Keratinocyte (primary cell): ENCODE data around the gene SLC6A3. TPM values are rescaled to one million over a fixed set of nuclear protein-coding genes. Genes with fewer than 3 reads are reported as not detected.

ENCODE experiments used
- DNase-seq: peaks from one replicate; pipeline ENCODE4 v3.0.0-alpha.2; 2011; ENCODE audit warnings: low read depth, missing footprints, low spot score
- FAIRE-seq: peaks from 2 replicates; lab custom pipeline; 2011; peaks lifted over from hg19 to GRCh38; lab: Jason Lieb, UNC
- H2AFZ ChIP-seq: 2 replicates; pipeline ENCODE4 v1.6.0; 2012; ENCODE audit warnings: low read length, control low read depth, inconsistent platforms; ENCODE audit not compliant: control insufficient read depth
- H3K27ac ChIP-seq: 2 replicates; pipeline ENCODE4 v1.5.1; 2011; ENCODE audit warnings: low read length; ENCODE audit not compliant: control insufficient read depth, insufficient read depth
- H3K27me3 ChIP-seq: 3 replicates; pipeline ENCODE4 v1.6.0; 2011; ENCODE audit warnings: low read length; ENCODE audit not compliant: control insufficient read depth, insufficient read depth; ENCODE audit errors: extremely low read depth
- H3K36me3 ChIP-seq, 2 experiments: 2 replicates in 1 of 2; 3 replicates in 1 of 2; pipeline ENCODE4 v1.5.1; 2011; ENCODE audit warnings: low read length in 2 of 2, mild to moderate bottlenecking in 1 of 2; ENCODE audit not compliant: control insufficient read depth in 2 of 2, insufficient read depth in 2 of 2; ENCODE audit errors: extremely low read depth in 1 of 2
- H3K4me1 ChIP-seq: 3 replicates; pipeline ENCODE4 v1.5.1; 2011; ENCODE audit warnings: low read length; ENCODE audit not compliant: control insufficient read depth, insufficient read depth; ENCODE audit errors: extremely low read depth
- H3K4me2 ChIP-seq: 3 replicates; pipeline ENCODE4 v1.6.0; 2011; ENCODE audit warnings: low read depth, low read length; ENCODE audit not compliant: control insufficient read depth, insufficient read depth; ENCODE audit errors: extremely low read depth
- H3K4me3 ChIP-seq, 3 experiments: fragments of 200-600 bp in 1 of 3; sonication (generic) in 1 of 3; 2 replicates in 2 of 3; 3 replicates in 1 of 3; pipeline ENCODE4 v1.5.1; 2011 to 2016; ENCODE audit warnings: low read length in 3 of 3, mild to moderate bottlenecking in 3 of 3, control low read depth in 2 of 3, inconsistent platforms in 1 of 3, low read depth in 1 of 3, mixed read lengths in 1 of 3, mixed run types in 1 of 3, moderate library complexity in 1 of 3; ENCODE audit not compliant: control insufficient read depth in 2 of 3, insufficient read depth in 2 of 3; ENCODE audit errors: extremely low read depth in 1 of 3
- H3K79me2 ChIP-seq: 2 replicates; pipeline ENCODE4 v1.6.0; 2012; ENCODE audit warnings: low read length; ENCODE audit not compliant: control insufficient read depth, insufficient read depth
- H3K9ac ChIP-seq: 3 replicates; pipeline ENCODE4 v1.6.0; 2011; ENCODE audit warnings: low read length; ENCODE audit not compliant: control insufficient read depth, insufficient read depth; ENCODE audit errors: extremely low read depth
- H3K9me1 ChIP-seq: 3 replicates; pipeline ENCODE4 v1.6.0; 2011; ENCODE audit warnings: low read length; ENCODE audit not compliant: control insufficient read depth, insufficient read depth; ENCODE audit errors: extremely low read depth
- H3K9me3 ChIP-seq: 2 replicates; pipeline ENCODE4 v1.5.1; 2012; ENCODE audit warnings: low read depth, low read length; ENCODE audit not compliant: control insufficient read depth
- H4K20me1 ChIP-seq: 3 replicates; pipeline ENCODE4 v1.6.0; 2011; ENCODE audit warnings: low read length; ENCODE audit not compliant: control insufficient read depth, insufficient read depth; ENCODE audit errors: extremely low read depth
- EZH2 ChIP-seq: IDR thresholded peaks from one replicate; pipeline ENCODE4 v1.6.1; 2012; ENCODE audit warnings: inconsistent platforms, mild to moderate bottlenecking, low read length, moderate library complexity
- dilution Hi-C: fragments of 300-500 bp; cut with MboI; formaldehyde crosslinking; loops from one replicate; pipeline ENCODE4 v1.7.0; 2020; ENCODE audit warnings: low sequenced_read_pairs; ENCODE audit not compliant: extremely low pct_ligation_motif_present
- polyA plus RNA-seq, 5 experiments: library from polyadenylated mRNA; depleted of rRNA in 3 of 5; stranded (reverse) in 3 of 5; stranded (forward) in 1 of 5; unstranded in 1 of 5; fragments of >200 nt; gene quantifications; 1 replicate in 1 of 5; 2 replicates in 3 of 5; 3 replicates in 1 of 5; pipeline versions ENCODE4 v1.2.1 to v1.2.3, GENCODE V29; 2011 to 2012; ENCODE audit warnings: missing spikeins in 2 of 5, low read depth in 1 of 5, low replicate concordance in 1 of 5
- TF ChIP-seq, protein P1 (sequence below), 3 experiments: IDR thresholded peaks in 1 of 3; conservative IDR thresholded peaks in 1 of 3; optimal IDR thresholded peaks in 1 of 3; 2 replicates in 2 of 3; 3 replicates in 1 of 3; pipeline versions ENCODE3 to v1.5.1; 2011; ENCODE audit warnings: low read length in 3 of 3, mild to moderate bottlenecking in 3 of 3, moderate library complexity in 2 of 3, control low read depth in 1 of 3, inconsistent platforms in 1 of 3; ENCODE audit not compliant: insufficient read depth in 2 of 3; ENCODE audit errors: extremely low read depth in 1 of 3

Gene SLC6A3
- polyA plus RNA-seq, 1 donor (not counting 4 experiments of a cell fraction or from before 2014, with no cell fraction given), result 0.03 TPM

DNA sequence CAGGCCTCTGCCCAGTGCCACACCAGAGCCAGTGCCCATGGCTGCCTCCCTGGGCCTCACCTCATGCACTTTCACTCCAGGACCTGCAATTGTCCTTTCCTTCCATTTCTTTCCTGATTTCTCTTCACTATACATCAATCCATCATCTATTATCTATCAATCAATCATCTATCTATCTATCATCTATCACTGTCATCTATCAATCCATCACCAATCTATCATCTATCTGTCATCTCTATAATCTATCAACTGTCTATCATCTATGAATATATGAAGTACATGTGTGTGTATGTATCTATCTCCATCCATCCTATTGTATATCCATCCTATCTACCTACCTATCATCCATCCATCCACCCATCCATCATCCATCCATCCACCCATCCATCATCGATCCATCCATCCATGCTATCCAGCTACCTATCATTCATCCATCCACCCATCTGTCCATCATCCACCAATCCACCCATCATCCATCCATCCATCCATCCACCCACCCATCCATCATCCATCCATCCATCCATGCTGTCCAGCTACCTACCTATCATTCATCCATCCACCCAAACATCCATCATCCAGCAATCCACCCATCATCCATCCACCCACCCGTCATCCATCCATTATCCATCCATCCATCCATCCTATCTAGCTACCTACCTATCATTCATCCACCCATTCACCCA, 26.9 kb downstream of the SLC6A3 start:
- H3K36me3 ChIP-seq, result no peaks in the 10 kb centered on the region
- dilution Hi-C loops, result no loop called here
- no peak for FAIRE-seq
- TF ChIP-seq, protein P1, sequence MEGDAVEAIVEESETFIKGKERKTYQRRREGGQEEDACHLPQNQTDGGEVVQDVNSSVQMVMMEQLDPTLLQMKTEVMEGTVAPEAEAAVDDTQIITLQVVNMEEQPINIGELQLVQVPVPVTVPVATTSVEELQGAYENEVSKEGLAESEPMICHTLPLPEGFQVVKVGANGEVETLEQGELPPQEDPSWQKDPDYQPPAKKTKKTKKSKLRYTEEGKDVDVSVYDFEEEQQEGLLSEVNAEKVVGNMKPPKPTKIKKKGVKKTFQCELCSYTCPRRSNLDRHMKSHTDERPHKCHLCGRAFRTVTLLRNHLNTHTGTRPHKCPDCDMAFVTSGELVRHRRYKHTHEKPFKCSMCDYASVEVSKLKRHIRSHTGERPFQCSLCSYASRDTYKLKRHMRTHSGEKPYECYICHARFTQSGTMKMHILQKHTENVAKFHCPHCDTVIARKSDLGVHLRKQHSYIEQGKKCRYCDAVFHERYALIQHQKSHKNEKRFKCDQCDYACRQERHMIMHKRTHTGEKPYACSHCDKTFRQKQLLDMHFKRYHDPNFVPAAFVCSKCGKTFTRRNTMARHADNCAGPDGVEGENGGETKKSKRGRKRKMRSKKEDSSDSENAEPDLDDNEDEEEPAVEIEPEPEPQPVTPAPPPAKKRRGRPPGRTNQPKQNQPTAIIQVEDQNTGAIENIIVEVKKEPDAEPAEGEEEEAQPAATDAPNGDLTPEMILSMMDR (optimal IDR thresholded peaks at IDR 0.05 in 1 of 3, IDR thresholded peaks at IDR 0.05 in 1 of 3, conservative IDR thresholded peaks at IDR 0.05 in 1 of 3; ENCODE audit: extremely low read depth in 1 of 3, insufficient read depth in 2 of 3, low read length in 3 of 3), result no peak
- no peak for TF ChIP-seq EZH2
- no peak overlapping the region for H3K4me2 ChIP-seq
- no peaks in the 10 kb centered on the region for H3K9me1 ChIP-seq
- no peaks in the 10 kb centered on the region for H4K20me1 ChIP-seq
- H3K27me3 ChIP-seq, result peaks cover 13% of the 10 kb centered on the region
- H3K4me1 ChIP-seq, result no peaks in the 10 kb centered on the region
- H3K9me3 ChIP-seq, result peaks cover 3% of the 10 kb centered on the region
- H3K9ac ChIP-seq, result no peak overlapping the region
- no peak overlapping the region for H3K27ac ChIP-seq
- no peaks in the 10 kb centered on the region for H3K79me2 ChIP-seq
- H2AFZ ChIP-seq, result no peak overlapping the region
- H3K4me3 ChIP-seq, result no peak overlapping the region
- DNase-seq, result no peak

DNA sequence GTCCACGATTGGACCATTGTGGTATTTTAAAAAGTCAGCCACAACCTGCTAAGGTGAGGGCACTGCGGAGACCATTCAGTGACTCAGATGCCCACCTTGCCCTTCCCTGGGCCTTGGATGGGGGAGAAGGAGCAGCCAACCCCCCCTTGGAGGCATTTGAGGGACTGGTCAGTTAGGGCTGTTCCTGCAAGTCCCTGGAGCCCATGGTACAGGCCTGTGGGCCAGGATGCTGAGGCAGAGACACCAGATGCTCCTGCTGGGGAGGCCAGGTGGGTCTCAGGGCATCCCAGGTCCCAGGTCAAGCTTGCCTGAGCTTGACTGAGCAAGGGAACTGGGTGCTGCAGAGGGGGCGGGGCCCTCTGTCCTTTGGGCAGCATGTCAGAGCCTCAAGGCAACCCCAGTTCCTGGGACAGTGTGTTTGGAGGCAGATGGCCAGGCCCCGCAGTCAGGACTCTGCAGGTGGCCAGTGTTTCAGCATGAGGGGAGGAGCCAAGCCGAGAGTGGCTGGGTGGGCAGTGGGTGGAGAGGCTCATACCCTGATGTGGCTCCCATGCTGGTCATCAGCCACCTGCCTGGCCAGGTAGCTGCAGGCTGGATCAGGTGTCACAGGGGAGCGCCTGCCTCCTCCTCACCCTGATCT, 27.5 kb downstream of the SLC6A3 start:
- Histone ChIP-seq H3K4me1 (no peaks in the 10 kb centered on the region), H3K4me2 (no peak overlapping the region), H3K9me1 (no peaks in the 10 kb centered on the region), H4K20me1 (no peaks in the 10 kb centered on the region), H2AFZ (no peak overlapping the region), H3K9ac (no peak overlapping the region), H3K27me3 (peaks cover 13% of the 10 kb centered on the region), H3K4me3 (no peak overlapping the region), H3K9me3 (peaks cover 3% of the 10 kb centered on the region), H3K79me2 (no peaks in the 10 kb centered on the region), H3K27ac (no peak overlapping the region), H3K36me3 (no peaks in the 10 kb centered on the region)
- TF ChIP-seq, protein P1 (optimal IDR thresholded peaks at IDR 0.05 in 1 of 3, IDR thresholded peaks at IDR 0.05 in 1 of 3, conservative IDR thresholded peaks at IDR 0.05 in 1 of 3; ENCODE audit: extremely low read depth in 1 of 3, insufficient read depth in 2 of 3, low read length in 3 of 3), result no peak
- no peak for TF ChIP-seq EZH2
- DNase-seq (no peak), FAIRE-seq (no peak)
- dilution Hi-C loops, result no loop called here
